Smooth muscle cell (in vitro differentiated cells): Measurements from ENCODE around the gene NUP214. TPM values are rescaled to one million over a fixed set of nuclear protein-coding genes. Genes with fewer than 3 reads are reported as not detected.

ENCODE experiments used
- DNase-seq: peaks from one replicate; lab custom pipeline; 2025; ENCODE audit not compliant: unreplicated experiment; lab: John Stamatoyannopoulos, UW
- H2AFZ ChIP-seq: fragments of 200-600 bp; sonication (generic); 2 replicates; pipeline ENCODE4 v1.6.0; 2016; ENCODE audit warnings: antibody characterized with exemption, low read depth, mild to moderate bottlenecking
- H3F3A ChIP-seq: fragments of 200-600 bp; sonication (generic); 2 replicates; pipeline ENCODE4 v1.6.0; 2017; ENCODE audit warnings: antibody characterized with exemption, low read depth
- H3K27ac ChIP-seq: fragments of 200-600 bp; sonication (generic); 2 replicates; pipeline ENCODE4 v1.5.1; 2016; ENCODE audit warnings: low read depth, mild to moderate bottlenecking
- H3K27me3 ChIP-seq: fragments of 200-600 bp; sonication (generic); 2 replicates; pipeline ENCODE4 v1.6.1; 2016; ENCODE audit warnings: low read depth, mild to moderate bottlenecking
- H3K36me3 ChIP-seq: fragments of 200-600 bp; sonication (generic); 2 replicates; pipeline ENCODE4 v1.5.1; 2016; ENCODE audit warnings: low read depth
- H3K4me1 ChIP-seq: fragments of 200-600 bp; sonication (generic); 2 replicates; pipeline ENCODE4 v1.5.1; 2016; ENCODE audit warnings: low read depth
- H3K4me2 ChIP-seq: fragments of 200-600 bp; sonication (generic); 2 replicates; pipeline ENCODE4 v1.6.0; 2016; ENCODE audit warnings: mild to moderate bottlenecking
- H3K4me3 ChIP-seq: fragments of 200-600 bp; sonication (generic); 2 replicates; pipeline ENCODE4 v1.5.1; 2016; ENCODE audit warnings: mild to moderate bottlenecking
- H3K79me2 ChIP-seq: fragments of 200-600 bp; sonication (generic); 2 replicates; pipeline ENCODE4 v1.6.0; 2016; ENCODE audit warnings: low read depth, mild to moderate bottlenecking
- H3K9ac ChIP-seq: fragments of 200-600 bp; sonication (generic); 2 replicates; pipeline ENCODE4 v1.6.0; 2016; ENCODE audit warnings: low read depth
- H3K9me3 ChIP-seq: fragments of 200-600 bp; sonication (generic); replicated peaks from 2 replicates; pipeline ENCODE4 v1.5.1; 2016; ENCODE audit warnings: low read depth
- H4K20me1 ChIP-seq: fragments of 200-600 bp; sonication (generic); 2 replicates; pipeline ENCODE4 v1.6.0; 2016; ENCODE audit warnings: low read depth
- CTCF ChIP-seq: fragments of 200-600 bp; sonication (generic); IDR thresholded peaks from 2 replicates; pipeline ENCODE4 v1.5.1; 2017; ENCODE audit warnings: borderline replicate concordance, mild to moderate bottlenecking, antibody characterized with exemption; ENCODE audit not compliant: insufficient read depth, poor library complexity, severe bottlenecking
- WGBS: methylation state at CpG from one replicate; pipeline ENCODE4 v1.1.7; 2016; ENCODE audit warnings: low lambda C conversion rate; 5-methylcytosine and 5-hydroxymethylcytosine counted together
- polyA plus RNA-seq: library from polyadenylated mRNA; unstranded; fragments of >200 nt; fragmentation: Nextera tagmentation; extraction: Ambion mirVana; gene quantifications from 2 replicates; pipeline ENCODE4 v1.2.1, GENCODE V29; 2016
- total RNA-seq: library from RNA; depleted of rRNA; stranded (reverse); fragments of >200 nt; gene quantifications from 2 replicates; pipeline ENCODE4 v1.2.3, GENCODE V29; 2014

NUP214 gene
- total and polyA plus RNA-seq, 2 experiments from 2014 or later: 13.9 to 44.7 TPM

GRCh38 chr9:131167146-131167692 is 41.8 kb downstream of the NUP214 start:
- no peak for TF ChIP-seq CTCF
- Histone ChIP-seq H3F3A (no peaks in the 10 kb centered on the region), H4K20me1 (peaks cover 31% of the 10 kb centered on the region), H3K4me3 (no peak overlapping the region), H3K9me3 (no peaks in the 10 kb centered on the region), H3K9ac (no peak overlapping the region), H3K27ac (no peak overlapping the region), H3K4me2 (no peak overlapping the region), H3K4me1 (no peaks in the 10 kb centered on the region), H3K79me2 (peaks cover 12% of the 10 kb centered on the region), H3K36me3 (peaks cover 17% of the 10 kb centered on the region), H2AFZ (no peak overlapping the region), H3K27me3 (no peaks in the 10 kb centered on the region)
- no peak for DNase-seq
- WGBS: 97% methylated on average over 6 of the region's 6 CpGs

GRCh38 chr9:131167936-131168335 is 42.5 kb downstream of the NUP214 start:
- no peak for TF ChIP-seq CTCF
- Histone ChIP-seq H3K4me2 (no peak overlapping the region), H3K4me3 (no peak overlapping the region), H2AFZ (no peak overlapping the region), H3F3A (no peaks in the 10 kb centered on the region), H4K20me1 (peaks cover 31% of the 10 kb centered on the region), H3K36me3 (peaks cover 11% of the 10 kb centered on the region), H3K9ac (no peak overlapping the region), H3K9me3 (no peaks in the 10 kb centered on the region), H3K27me3 (no peaks in the 10 kb centered on the region), H3K27ac (no peak overlapping the region), H3K4me1 (no peaks in the 10 kb centered on the region), H3K79me2 (peaks cover 12% of the 10 kb centered on the region)
- no peak for DNase-seq
- 96% methylated on average over 4 of the region's 4 CpGs for WGBS

GRCh38 chr9:131169563-131170240 is 44.3 kb downstream of the NUP214 start:
- peaks cover 7% of the 10 kb centered on the region for H3K79me2 ChIP-seq

More at GRCh38 chr9:131169563-131170240, 44.3 kb downstream of the NUP214 start:
- H3K36me3 ChIP-seq: peaks cover 11% of the 10 kb centered on the region
- H3K9me3 ChIP-seq: no peaks in the 10 kb centered on the region
- H3K4me3 ChIP-seq: no peak overlapping the region
- H3F3A ChIP-seq: no peaks in the 10 kb centered on the region
- H4K20me1 ChIP-seq: peaks cover 29% of the 10 kb centered on the region
- H3K27ac ChIP-seq: no peak overlapping the region
- H2AFZ ChIP-seq: no peak overlapping the region
- no peak for TF ChIP-seq CTCF
- no peak overlapping the region for H3K4me2 ChIP-seq
- H3K9ac ChIP-seq: no peak overlapping the region
- no peak for DNase-seq
- H3K27me3 ChIP-seq: no peaks in the 10 kb centered on the region
- H3K4me1 ChIP-seq: no peaks in the 10 kb centered on the region
- 97% methylated on average over 7 of the region's 7 CpGs for WGBS
